HG02973 (cell line): ENCODE measurements around the gene TSEN15.

Experiments used
- ATAC-seq: cut with Tn5 transposase; IDR thresholded peaks from one replicate; pipeline ENCODE4 v1.9.1; 2021; ENCODE audit warnings: moderate library complexity; ENCODE audit not compliant: unreplicated experiment

Gene TSEN15

GRCh38 chr1:184051485-184052193 lies at the start of gene TSEN15:
TSS of gene TSEN15 (plus strand) at chr1:184051730. CDS start at chr1:184051756, 26 bp downstream.
- ATAC-seq, result peak; percentile 95

- ATAC-seq, result no peak
Observed at GRCh38 chr1:184002071-184002470, 49.5 kb upstream of the TSEN15 start.

GRCh38 chr1:184004935-184005334 lies 46.6 kb upstream of the TSEN15 start:
- ATAC-seq, result no peak

- no peak for ATAC-seq
Observed at GRCh38 chr1:184005506-184005905, 46.0 kb upstream of the TSEN15 start.

- no peak for ATAC-seq
Observed at GRCh38 chr1:184010788-184011187, 40.7 kb upstream of the TSEN15 start.

GRCh38 chr1:184012187-184012586 lies 39.3 kb upstream of the TSEN15 start:
- no peak for ATAC-seq

GRCh38 chr1:184014271-184014670 lies 37.3 kb upstream of the TSEN15 start:
- ATAC-seq, result no peak

GRCh38 chr1:184016169-184016568 lies 35.4 kb upstream of the TSEN15 start:
- ATAC-seq, result no peak

GRCh38 chr1:184017306-184017705 lies 34.2 kb upstream of the TSEN15 start:
- ATAC-seq, result no peak

- ATAC-seq, result no peak
Observed at GRCh38 chr1:184018622-184019021, 32.9 kb upstream of the TSEN15 start.

- ATAC-seq, result no peak
Observed at GRCh38 chr1:184019069-184019468, 32.5 kb upstream of the TSEN15 start.

GRCh38 chr1:184019506-184019905 lies 32.0 kb upstream of the TSEN15 start:
- no peak for ATAC-seq

GRCh38 chr1:184020328-184020727 lies 31.2 kb upstream of the TSEN15 start:
- no peak for ATAC-seq

GRCh38 chr1:184020855-184021254 lies 30.7 kb upstream of the TSEN15 start:
- ATAC-seq, result no peak

GRCh38 chr1:184021728-184022127 lies 29.8 kb upstream of the TSEN15 start:
- no peak for ATAC-seq

- ATAC-seq, result no peak
Observed at GRCh38 chr1:184022668-184023067, 28.9 kb upstream of the TSEN15 start.

GRCh38 chr1:184023171-184023570 lies 28.4 kb upstream of the TSEN15 start:
- no peak for ATAC-seq

GRCh38 chr1:184025242-184025675 lies 26.3 kb upstream of the TSEN15 start:
- no peak for ATAC-seq

- ATAC-seq, result no peak
Observed at GRCh38 chr1:184027826-184028695, 23.5 kb upstream of the TSEN15 start.

- ATAC-seq, result no peak
Observed at GRCh38 chr1:184028854-184029623, 22.5 kb upstream of the TSEN15 start.

- no peak for ATAC-seq
Observed at GRCh38 chr1:184030433-184031091, 21.0 kb upstream of the TSEN15 start.
